Mesendoderm (in vitro differentiated cells): ENCODE measurements around the gene MEN1.

ENCODE experiments used
- DNase-seq: peaks from one replicate; pipeline ENCODE4 v3.0.0; 2013
- H2AK5ac ChIP-seq: 2 replicates; pipeline ENCODE4 v1.6.1; 2013; ENCODE audit warnings: low read length, inconsistent platforms
- H2BK120ac ChIP-seq: 2 replicates; pipeline ENCODE4 v1.6.1; 2013; ENCODE audit warnings: low read depth, mild to moderate bottlenecking, low read length, moderate library complexity, mixed read lengths
- H2BK15ac ChIP-seq: replicated peaks from 2 replicates; pipeline ENCODE4 v1.6.1; 2013; ENCODE audit warnings: low read depth, mild to moderate bottlenecking, moderate library complexity
- H2BK5ac ChIP-seq: 2 replicates; pipeline ENCODE4 v1.6.1; 2013; ENCODE audit warnings: low read length, inconsistent platforms
- H3K18ac ChIP-seq: 2 replicates; pipeline ENCODE4 v1.6.1; 2013; ENCODE audit warnings: mild to moderate bottlenecking, low read length, mixed read lengths
- H3K23ac ChIP-seq: one replicate; pipeline ENCODE4 v1.6.1; 2013; ENCODE audit warnings: low read length
- H3K27ac ChIP-seq: 2 replicates; pipeline ENCODE4 v1.5.1; 2013; ENCODE audit warnings: low read depth, mild to moderate bottlenecking, inconsistent platforms, low read length, moderate library complexity
- H3K27me3 ChIP-seq: 2 replicates; pipeline ENCODE4 v1.6.1; 2013; ENCODE audit warnings: low read length, control low read depth, mild to moderate bottlenecking, inconsistent platforms; ENCODE audit not compliant: insufficient read depth, poor library complexity
- H3K36me3 ChIP-seq: 2 replicates; pipeline ENCODE4 v1.6.1; 2013; ENCODE audit warnings: low read length, inconsistent platforms; ENCODE audit not compliant: control insufficient read depth, insufficient read depth
- H3K4ac ChIP-seq: one replicate; pipeline ENCODE4 v1.6.1; 2013; ENCODE audit warnings: low read depth, mild to moderate bottlenecking, low read length, moderate library complexity
- H3K4me1 ChIP-seq: 2 replicates; pipeline ENCODE4 v1.6.1; 2013; ENCODE audit warnings: low read depth, low read length, inconsistent platforms; ENCODE audit not compliant: control insufficient read depth
- H3K4me2 ChIP-seq: 2 replicates; pipeline ENCODE4 v1.6.1; 2013; ENCODE audit warnings: low read length
- H3K4me3 ChIP-seq: 2 replicates; pipeline ENCODE4 v1.5.1; 2013; ENCODE audit warnings: mild to moderate bottlenecking, low read length
- H3K56ac ChIP-seq: one replicate; pipeline ENCODE4 v1.6.1; 2013; ENCODE audit warnings: low read length
- H3K79me1 ChIP-seq: 2 replicates; pipeline ENCODE4 v1.6.1; 2013; ENCODE audit warnings: low read length, inconsistent platforms
- H3K79me2 ChIP-seq: 2 replicates; pipeline ENCODE4 v1.6.1; 2013; ENCODE audit warnings: mild to moderate bottlenecking, low read length; ENCODE audit not compliant: control insufficient read depth, insufficient read depth
- H3K9ac ChIP-seq: 2 replicates; pipeline ENCODE4 v1.6.1; 2013; ENCODE audit warnings: low read length, inconsistent platforms
- H4K5ac ChIP-seq: one replicate; pipeline ENCODE4 v1.6.1; 2013; ENCODE audit warnings: low read length
- H4K8ac ChIP-seq: one replicate; pipeline ENCODE4 v1.6.1; 2013; ENCODE audit warnings: low read depth, mild to moderate bottlenecking, control low read depth, low read length, moderate library complexity
- WGBS: extraction: QIAGEN DNeasy Blood & Tissue Kit; methylation state at CpG from one replicate; pipeline ENCODE4 v1.1.7; 2013; ENCODE audit warnings: low lambda C conversion rate, missing lambda C conversion rate; ENCODE audit not compliant: insufficient coverage; ENCODE audit errors: extremely low coverage; 5-methylcytosine and 5-hydroxymethylcytosine counted together

MEN1 gene

GRCh38 chr11:64829536-64830251 is 19.3 kb upstream of the MEN1 start:
- H3K79me2 ChIP-seq, result no peaks in the 10 kb centered on the region

GRCh38 chr11:64827451-64827839 is 17.1 kb upstream of the MEN1 start:
- H4K5ac ChIP-seq, result no peak overlapping the region
- no peak overlapping the region for H4K8ac ChIP-seq
- no peaks in the 10 kb centered on the region for H3K79me2 ChIP-seq
- H3K4me1 ChIP-seq, result no peaks in the 10 kb centered on the region
- no peak overlapping the region for H3K4ac ChIP-seq
- H2BK120ac ChIP-seq, result no peak overlapping the region
- no peak overlapping the region for H3K56ac ChIP-seq
- H3K4me2 ChIP-seq, result no peak overlapping the region
- no peak for DNase-seq
- H2AK5ac ChIP-seq, result no peak overlapping the region
- no peak overlapping the region for H3K18ac ChIP-seq
- H3K4me3 ChIP-seq, result no peak overlapping the region
- no peak overlapping the region for H3K9ac ChIP-seq
- H3K36me3 ChIP-seq, result no peaks in the 10 kb centered on the region
- H3K23ac ChIP-seq, result no peak overlapping the region
- H3K27me3 ChIP-seq, result no peaks in the 10 kb centered on the region
- H2BK15ac ChIP-seq, result no peak overlapping the region
- no peak overlapping the region for H2BK5ac ChIP-seq
- no CpG with 5 or more reads among the region's 22 CpGs for WGBS
- no peak overlapping the region for H3K27ac ChIP-seq
- no peaks in the 10 kb centered on the region for H3K79me1 ChIP-seq

More at GRCh38 chr11:64829536-64830251, 19.3 kb upstream of the MEN1 start:
- WGBS, result no CpG with 5 or more reads among the region's 43 CpGs
- no peak overlapping the region for H3K9ac ChIP-seq
- H3K4ac ChIP-seq, result no peak overlapping the region
- no peak overlapping the region for H2BK15ac ChIP-seq
- H2BK5ac ChIP-seq, result no peak overlapping the region
- H3K36me3 ChIP-seq, result peaks cover 2% of the 10 kb centered on the region
- no peak overlapping the region for H2BK120ac ChIP-seq
- H3K4me1 ChIP-seq, result no peaks in the 10 kb centered on the region
- no peak overlapping the region for H3K23ac ChIP-seq
- H3K27ac ChIP-seq, result no peak overlapping the region
- no peak for DNase-seq
- H4K5ac ChIP-seq, result no peak overlapping the region
- H2AK5ac ChIP-seq, result no peak overlapping the region
- no peak overlapping the region for H3K18ac ChIP-seq
- no peaks in the 10 kb centered on the region for H3K79me1 ChIP-seq
- no peak overlapping the region for H3K4me2 ChIP-seq
- H3K4me3 ChIP-seq, result no peak overlapping the region
- no peak overlapping the region for H4K8ac ChIP-seq
- H3K27me3 ChIP-seq, result no peaks in the 10 kb centered on the region
- H3K56ac ChIP-seq, result no peak overlapping the region

DNA sequence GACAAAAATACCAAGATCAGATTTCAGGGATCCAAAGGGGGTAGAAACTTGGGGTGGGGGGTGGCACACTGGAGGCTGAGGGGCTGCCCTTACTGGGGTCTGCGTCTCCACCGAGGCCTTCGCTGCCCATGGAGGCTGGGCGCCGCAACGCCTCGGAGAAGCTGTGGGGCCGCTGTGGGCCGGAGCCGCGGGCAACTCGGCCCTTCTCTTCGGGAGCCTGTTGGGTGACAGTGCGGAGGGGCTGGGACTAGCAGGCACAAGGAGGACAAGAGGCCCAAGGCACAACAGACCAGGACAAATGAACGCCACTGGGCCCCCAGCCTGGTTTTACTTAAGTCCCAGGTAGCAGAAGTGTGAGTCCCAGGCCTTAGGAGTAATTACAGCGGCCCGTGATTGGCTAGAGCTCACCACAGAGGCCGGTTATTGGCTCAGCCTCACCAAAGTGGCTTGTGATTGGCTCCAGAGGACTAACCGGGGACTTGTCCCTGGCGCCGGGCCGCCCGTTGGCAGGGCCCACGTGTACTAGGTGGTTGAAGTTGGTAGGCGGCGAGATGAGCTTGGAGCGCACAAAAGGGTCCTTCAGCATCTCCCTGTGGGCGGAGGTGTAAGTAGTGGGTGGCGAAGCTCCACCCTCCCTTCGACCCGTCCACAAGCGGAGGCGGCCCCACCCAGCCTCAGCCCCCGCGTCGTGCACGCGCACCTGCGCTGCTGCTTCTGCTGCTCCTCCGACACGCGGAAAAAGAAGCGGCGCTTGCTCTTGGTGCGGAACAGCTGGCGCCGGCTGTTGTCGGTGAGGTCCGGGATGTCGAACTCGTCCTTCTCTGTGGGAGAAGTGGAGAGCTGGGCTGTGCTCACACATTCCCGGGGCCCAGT is 16.5 kb upstream of the MEN1 start:
- H3K4me3 ChIP-seq, result no peak overlapping the region
- no peak overlapping the region for H4K8ac ChIP-seq
- no peak overlapping the region for H2AK5ac ChIP-seq
- no peak overlapping the region for H3K18ac ChIP-seq
- H3K79me1 ChIP-seq, result no peaks in the 10 kb centered on the region
- no peaks in the 10 kb centered on the region for H3K27me3 ChIP-seq
- no peak overlapping the region for H3K9ac ChIP-seq
- H2BK120ac ChIP-seq, result no peak overlapping the region
- H3K27ac ChIP-seq, result no peak overlapping the region
- H3K4me2 ChIP-seq, result no peak overlapping the region
- no peak overlapping the region for H3K23ac ChIP-seq
- H3K56ac ChIP-seq, result no peak overlapping the region
- WGBS, result no CpG with 5 or more reads among the region's 52 CpGs
- H3K4me1 ChIP-seq, result no peaks in the 10 kb centered on the region
- H3K79me2 ChIP-seq, result no peaks in the 10 kb centered on the region
- H4K5ac ChIP-seq, result no peak overlapping the region
- DNase-seq, result no peak
- H3K4ac ChIP-seq, result no peak overlapping the region
- no peaks in the 10 kb centered on the region for H3K36me3 ChIP-seq
- no peak overlapping the region for H2BK15ac ChIP-seq
- no peak overlapping the region for H2BK5ac ChIP-seq

DNA sequence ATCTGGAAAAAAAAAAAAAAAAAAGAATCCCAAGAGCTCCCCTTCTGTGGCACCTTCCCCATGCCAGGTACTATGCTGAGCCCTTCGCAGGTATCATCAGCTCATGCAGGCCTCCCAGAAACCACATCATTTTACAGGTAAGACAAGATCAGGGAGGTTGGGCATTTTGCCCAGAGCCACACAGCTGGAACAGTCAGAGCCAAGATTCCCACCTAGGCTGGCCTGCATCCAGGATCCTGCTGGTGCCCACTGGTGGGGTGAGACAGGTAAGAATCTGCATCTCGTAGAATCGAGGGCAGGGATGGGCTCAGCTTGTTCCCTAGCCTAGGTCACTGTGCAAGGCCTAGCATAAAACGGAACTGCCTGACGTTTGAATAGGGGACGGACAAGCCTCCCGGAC is 15.7 kb upstream of the MEN1 start:
- DNase-seq, result no peak
- Histone ChIP-seq H3K4me2 (no peak overlapping the region), H2BK5ac (no peak overlapping the region), H3K18ac (no peak overlapping the region), H3K27me3 (no peaks in the 10 kb centered on the region), H3K36me3 (no peaks in the 10 kb centered on the region), H3K4me3 (no peak overlapping the region), H3K23ac (no peak overlapping the region), H3K79me2 (no peaks in the 10 kb centered on the region), H2BK120ac (no peak overlapping the region), H2AK5ac (no peak overlapping the region), H3K27ac (no peak overlapping the region), H3K56ac (no peak overlapping the region), H3K79me1 (no peaks in the 10 kb centered on the region), H3K4ac (no peak overlapping the region), H2BK15ac (no peak overlapping the region), H4K5ac (no peak overlapping the region), H3K9ac (no peak overlapping the region), H3K4me1 (no peaks in the 10 kb centered on the region), H4K8ac (no peak overlapping the region)
- WGBS, result no CpG with 5 or more reads among the region's 7 CpGs

DNA sequence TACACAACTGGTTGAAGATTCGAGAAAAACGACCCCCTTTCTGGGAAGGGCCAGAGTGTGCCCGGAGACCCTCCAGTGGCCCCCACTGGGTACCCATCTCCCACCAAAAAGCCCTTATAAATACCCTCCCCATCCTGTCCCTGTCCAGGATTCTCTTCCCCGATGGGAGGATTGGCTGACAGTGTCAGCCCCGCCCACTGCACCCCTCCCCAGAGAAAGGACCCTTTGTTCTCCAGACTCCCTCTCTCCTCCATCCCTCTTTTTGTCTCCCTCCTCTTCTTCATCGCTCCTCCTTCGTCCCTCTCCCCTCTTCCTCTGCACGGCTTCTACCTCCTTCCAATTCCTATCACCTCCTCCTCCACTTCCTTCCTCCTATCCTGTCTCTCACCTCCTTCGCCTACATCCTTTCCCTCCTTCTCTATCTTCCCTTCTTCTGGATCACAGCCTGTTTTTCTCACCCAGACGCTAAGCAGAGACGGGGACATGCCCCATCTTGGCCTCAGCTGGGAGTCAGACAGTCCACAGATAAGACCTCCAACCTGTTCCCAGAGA is 13.3 kb upstream of the MEN1 start:
- H3K56ac ChIP-seq, result no peak overlapping the region
- H2BK120ac ChIP-seq, result no peak overlapping the region
- no peak overlapping the region for H3K4me3 ChIP-seq
- no peaks in the 10 kb centered on the region for H3K36me3 ChIP-seq
- H3K9ac ChIP-seq, result no peak overlapping the region
- H2AK5ac ChIP-seq, result no peak overlapping the region
- H2BK5ac ChIP-seq, result no peak overlapping the region
- no peak overlapping the region for H3K4me2 ChIP-seq
- DNase-seq, result no peak
- no peak overlapping the region for H3K4ac ChIP-seq
- no peak overlapping the region for H3K27ac ChIP-seq
- no peak overlapping the region for H2BK15ac ChIP-seq
- H4K5ac ChIP-seq, result no peak overlapping the region
- H3K27me3 ChIP-seq, result no peaks in the 10 kb centered on the region
- no peaks in the 10 kb centered on the region for H3K79me2 ChIP-seq
- no peak overlapping the region for H3K23ac ChIP-seq
- no peaks in the 10 kb centered on the region for H3K79me1 ChIP-seq
- no peaks in the 10 kb centered on the region for H3K4me1 ChIP-seq
- 80% methylated on average over 3 of the region's 11 CpGs for WGBS
- no peak overlapping the region for H4K8ac ChIP-seq
- no peak overlapping the region for H3K18ac ChIP-seq
